Vagina (tissue), 2 donors: ENCODE measurements around the gene GRIN2A.

ENCODE experiments used
- CTCF ChIP-seq, 3 experiments: fragments of 450-650 bp in 2 of 3; fragments of 200-600 bp in 1 of 3; sonication (generic) in 1 of 3; IDR thresholded peaks; one replicate each; pipeline ENCODE4 v1.5.1; 2017 to 2019; ENCODE audit warnings: antibody characterized with exemption in 3 of 3, mild to moderate bottlenecking in 2 of 3, moderate library complexity in 2 of 3
- POLR2AphosphoS5 ChIP-seq, 2 donors: sonication (generic); formaldehyde crosslinking; IDR thresholded peaks; one replicate each; pipeline ENCODE4 v1.9.0; 2017; ENCODE audit warnings: antibody characterized with exemption in 2 of 2, mild to moderate bottlenecking in 2 of 2, low read depth in 1 of 2; ENCODE audit not compliant: insufficient read depth in 1 of 2

- no peak for TF ChIP-seq CTCF (IDR thresholded peaks at IDR 0.05)
- TF ChIP-seq POLR2AphosphoS5 (IDR thresholded peaks at IDR 0.05; ENCODE audit: insufficient read depth in 1 of 2, low read depth in 1 of 2): no peak
These were observed 31.3 kb downstream of the GRIN2A start for GRCh38 chr16:10150906-10151305.
